Right atrium auricular region (tissue), 2 donors: ENCODE results near the gene ZDHHC22. TPM values are rescaled to one million over a fixed set of nuclear protein-coding genes. Genes with fewer than 3 reads are reported as not detected.
A peak's percentile ranks its signal among the peaks of the same experiment; 100 is the strongest.

Experiments used
- DNase-seq: peaks from one replicate; pipeline ENCODE4 v3.0.0-alpha.2; 2019; ENCODE audit warnings: low spot score
- H3K27ac ChIP-seq, 2 donors: fragments of 200-600 bp; sonication (generic); 1 replicate in 1 of 2; 2 replicates in 1 of 2; pipeline ENCODE4 v1.5.1; 2016 to 2019
- H3K27me3 ChIP-seq, 2 donors: fragments of 200-600 bp; sonication (generic); one replicate each; pipeline versions ENCODE4 v1.5.1 to v1.6.0; 2017 to 2019
- H3K36me3 ChIP-seq: fragments of 200-600 bp; sonication (generic); one replicate; pipeline ENCODE4 v1.5.1; 2016
- H3K4me1 ChIP-seq, 2 donors: fragments of 200-600 bp; sonication (generic); one replicate each; pipeline versions ENCODE4 v1.5.1 to v1.6.0; 2017 to 2019
- H3K4me3 ChIP-seq, 2 donors: fragments of 200-600 bp; sonication (generic); 1 replicate in 1 of 2; 2 replicates in 1 of 2; pipeline ENCODE4 v1.5.1; 2017 to 2019; ENCODE audit warnings: mild to moderate bottlenecking in 1 of 2, moderate library complexity in 1 of 2
- H3K9me3 ChIP-seq, 2 donors: fragments of 200-600 bp; sonication (generic); one replicate each; pipeline ENCODE4 v1.5.1; 2019
- CTCF ChIP-seq, 2 donors: fragments of 200-600 bp; sonication (generic); IDR thresholded peaks; one replicate each; pipeline ENCODE4 v1.5.1; 2019; ENCODE audit warnings: antibody characterized with exemption in 2 of 2
- total RNA-seq, 2 donors: library from RNA; depleted of rRNA; stranded (reverse); fragments of >200 nt; gene quantifications; one replicate each; pipeline ENCODE4 v1.1.0, GENCODE V29; 2016

Gene ZDHHC22
- total RNA-seq, 2 donors from 2014 or later = not detected

DNA sequence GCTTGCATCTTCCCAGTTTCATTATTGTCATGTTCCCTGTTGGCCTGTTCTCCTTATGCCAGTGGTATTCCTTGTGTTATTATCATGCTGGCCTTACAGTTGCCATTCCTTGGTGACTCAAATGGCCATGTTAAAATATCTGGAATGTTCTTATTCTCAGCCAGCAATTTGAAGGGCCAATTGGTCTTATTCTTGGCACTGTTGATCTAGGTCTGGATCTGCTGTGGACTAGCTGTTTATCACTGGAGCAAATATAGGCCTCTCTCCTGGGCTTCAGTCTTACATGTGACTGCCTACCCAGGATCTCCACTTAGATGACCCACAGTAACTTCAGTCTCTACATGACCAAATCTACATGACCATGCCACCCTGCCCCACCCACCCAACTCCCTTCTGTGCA is 38.1 kb downstream of the ZDHHC22 start:
- Histone ChIP-seq H3K4me3 (no peak overlapping the region), H3K27ac (peak overlapping the region; percentile 96 to 97), H3K36me3 (peaks cover 24% of the 10 kb centered on the region), H3K4me1 (peaks cover 0 to 88% of the 10 kb centered on the region in 2 donors), H3K9me3 (no peaks in the 10 kb centered on the region), H3K27me3 (no peaks in the 10 kb centered on the region)
- TF ChIP-seq CTCF (IDR thresholded peaks at IDR 0.05) = no peak
- DNase-seq = no peak

DNA sequence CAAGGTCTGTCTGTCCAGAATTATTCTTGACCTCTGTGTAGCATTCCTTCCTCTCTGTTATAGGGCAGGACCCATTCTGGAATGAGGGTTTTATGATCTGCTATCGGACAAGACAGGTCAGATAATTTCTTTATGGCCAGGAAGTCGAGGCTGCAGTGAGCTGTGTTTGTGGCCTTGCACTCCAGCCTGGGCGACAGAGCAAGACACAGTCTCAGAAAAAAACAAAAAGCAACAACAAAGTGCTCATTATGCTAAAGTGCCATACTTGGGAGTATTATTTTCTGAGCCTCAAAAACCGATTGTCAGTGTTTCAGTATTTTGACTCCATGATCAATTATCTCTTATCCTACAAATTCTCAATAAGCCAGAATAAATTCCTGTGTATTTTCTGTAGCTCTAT is 39.4 kb downstream of the ZDHHC22 start:
- Histone ChIP-seq H3K27ac (peak overlapping the region; percentile 96 to 97), H3K4me3 (no peak overlapping the region), H3K4me1 (peaks cover 0 to 82% of the 10 kb centered on the region in 2 donors), H3K9me3 (no peaks in the 10 kb centered on the region), H3K36me3 (peaks cover 12% of the 10 kb centered on the region), H3K27me3 (no peaks in the 10 kb centered on the region)
- DNase-seq = no peak
- no peak for TF ChIP-seq CTCF (IDR thresholded peaks at IDR 0.05)

GRCh38 chr14:77100961-77101360 is 40.6 kb downstream of the ZDHHC22 start:
- no peaks in the 10 kb centered on the region for H3K9me3 ChIP-seq
- peak overlapping the region; percentile 96 to 97 for H3K27ac ChIP-seq
- no peak for TF ChIP-seq CTCF (IDR thresholded peaks at IDR 0.05)
- H3K4me1 ChIP-seq = peaks cover 0 to 79% of the 10 kb centered on the region in 2 donors
- H3K27me3 ChIP-seq = no peaks in the 10 kb centered on the region
- peaks cover 2% of the 10 kb centered on the region for H3K36me3 ChIP-seq
- DNase-seq = no peak
- H3K4me3 ChIP-seq = no peak overlapping the region

- Histone ChIP-seq H3K9me3 (no peaks in the 10 kb centered on the region), H3K27ac (peak overlapping the region; percentile 96 to 97), H3K27me3 (no peaks in the 10 kb centered on the region), H3K4me3 (peak overlapping the region in 1 of 2 donors; percentile 74), H3K36me3 (no peaks in the 10 kb centered on the region), H3K4me1 (peaks cover 0 to 72% of the 10 kb centered on the region in 2 donors)
- DNase-seq = no peak
- no peak for TF ChIP-seq CTCF (IDR thresholded peaks at IDR 0.05)
Observed at GRCh38 chr14:77099425-77100167, 42.0 kb downstream of the ZDHHC22 start.

DNA sequence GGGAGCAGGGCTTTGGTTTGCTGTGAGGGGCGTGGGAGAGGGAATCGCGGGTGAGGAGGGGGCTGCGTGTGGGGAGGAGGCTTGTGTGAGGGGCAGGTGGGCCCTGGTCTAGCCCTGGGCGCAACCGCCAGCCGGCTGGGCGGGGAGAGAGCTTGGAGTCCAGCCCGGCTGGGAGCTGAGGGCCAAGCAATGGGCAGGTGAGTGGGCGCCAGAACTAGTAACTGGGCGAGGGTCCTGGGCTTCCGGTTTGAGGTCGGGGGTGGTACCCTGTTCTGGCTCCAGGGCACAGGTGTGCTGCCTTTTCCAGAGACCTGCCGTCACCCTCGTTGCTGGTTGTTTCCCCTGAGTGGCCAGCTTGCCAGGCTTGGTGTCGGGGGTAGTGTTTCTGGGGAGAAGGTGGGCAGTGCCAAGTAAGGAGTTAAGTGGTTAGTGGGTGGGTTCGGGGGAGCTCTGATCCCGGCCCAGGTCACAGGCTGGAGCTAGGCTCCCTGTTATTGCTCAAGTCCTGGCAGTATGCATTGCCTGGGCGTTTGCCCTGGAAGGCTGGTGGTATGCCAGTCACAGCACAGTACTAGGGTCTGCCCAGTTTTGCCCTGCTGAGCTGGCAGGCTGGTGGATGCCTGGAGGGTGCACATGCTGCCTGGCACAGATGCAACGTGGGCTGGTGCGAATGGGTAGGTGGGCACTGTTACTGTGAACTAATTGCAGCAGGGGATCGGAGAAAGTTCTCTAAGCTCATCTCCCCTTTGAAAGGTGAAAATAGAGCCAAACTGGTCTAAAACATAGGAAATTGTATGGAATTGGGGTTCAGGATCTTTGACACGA is 42.9 kb downstream of the ZDHHC22 start:
- TF ChIP-seq CTCF (IDR thresholded peaks at IDR 0.05) = no peak
- Histone ChIP-seq H3K4me1 (peaks cover 0 to 67% of the 10 kb centered on the region in 2 donors), H3K9me3 (no peaks in the 10 kb centered on the region)

More for the DNA sequence above, 42.9 kb downstream of the ZDHHC22 start:
- Histone ChIP-seq H3K36me3 (no peaks in the 10 kb centered on the region), H3K27me3 (no peaks in the 10 kb centered on the region), H3K4me3 (peak overlapping the region; percentile 74 to 80), H3K27ac (peak overlapping the region; percentile 96 to 97)
- peak; percentile 73 for DNase-seq
